OCI-LY3 (cell line): ENCODE data around the gene ABO.
"Not testable (repeated sequence)": the region's sequence is repeated elsewhere in the genome, so short reads cannot be mapped to it uniquely, and the experiment has no call there.

Source experiments
- CTCF ChIP-seq: fragments of 200-600, 300-600 bp; sonication (generic); IDR thresholded peaks from 2 replicates; pipeline ENCODE4 v1.5.1; 2014; ENCODE audit warnings: antibody characterized with exemption, low read length, low read depth
- EZH2phosphoT487 ChIP-seq: fragments of 200-600 bp; shearing (Covaris generic); IDR thresholded peaks from 2 replicates; pipeline ENCODE4 v1.6.1; 2018; ENCODE audit warnings: antibody characterized with exemption, mixed run types, low read depth

- TF ChIP-seq CTCF, EZH2phosphoT487: not testable (repeated sequence)
Measured at GRCh38 chr9:133230514-133230913, 44.5 kb downstream of the ABO start.
